SK-N-SH (cell line): ENCODE data around the gene PPP1R9A. TPM values are rescaled to one million over a fixed set of nuclear protein-coding genes. Genes with fewer than 3 reads are reported as not detected.

Source experiments
- CTCF ChIA-PET: fragments of 300-600, 350-600 bp; formaldehyde crosslinking; extraction: SDS; loops from one replicate; lab custom pipeline; 2021; lab: Yijun Ruan, JAX
- POLR2A ChIA-PET: fragments of 350-600 bp; sonication (Branson Sonifier 250); formaldehyde crosslinking; extraction: SDS; loops from one replicate; lab custom pipeline; 2020; ENCODE audit warnings: antibody characterized with exemption, inconsistent platforms; lab: Yijun Ruan, JAX
- DNase-seq: peaks from one replicate; pipeline ENCODE4 v3.0.0; 2012
- H2AFZ ChIP-seq: fragments of 200-600 bp; sonication (generic); 2 replicates; pipeline ENCODE4 v1.8.1; 2016; ENCODE audit warnings: antibody characterized with exemption, mild to moderate bottlenecking, low read depth
- H3F3A ChIP-seq: fragments of 200-600 bp; sonication (generic); replicated peaks from 2 replicates; pipeline ENCODE3; 2016; ENCODE audit warnings: antibody characterized with exemption, mild to moderate bottlenecking; ENCODE audit not compliant: insufficient read depth
- H3K27ac ChIP-seq, 2 experiments: fragments of 200-500 bp in 1 of 2; fragments of 200-600 bp in 1 of 2; sonication (Bioruptor generic) in 1 of 2; sonication (generic), shearing (Covaris generic) in 1 of 2; 2 replicates each; pipeline versions ENCODE4 v1.5.1 to v1.6.1; 2014 to 2016; ENCODE audit warnings: low read depth in 2 of 2, inconsistent platforms in 1 of 2, low read length in 1 of 2, mild to moderate bottlenecking in 1 of 2, mixed read lengths in 1 of 2
- H3K27me3 ChIP-seq: fragments of 200-600 bp; sonication (generic), shearing (Covaris generic); 2 replicates; pipeline ENCODE4 v1.6.1; 2016; ENCODE audit warnings: mixed run types; ENCODE audit not compliant: insufficient read depth
- H3K36me3 ChIP-seq, 2 experiments: fragments of 200-500 bp in 1 of 2; fragments of 200-600 bp in 1 of 2; sonication (Bioruptor generic) in 1 of 2; sonication (generic) in 1 of 2; replicated peaks in 1 of 2; 2 replicates each; pipeline versions ENCODE3 to v1.5.1; 2014 to 2016; ENCODE audit warnings: low read length in 1 of 2, mild to moderate bottlenecking in 1 of 2; ENCODE audit not compliant: insufficient read depth in 2 of 2, control insufficient read depth in 1 of 2
- H3K4me1 ChIP-seq, 2 experiments: fragments of 200-500 bp in 1 of 2; fragments of 200-600 bp in 1 of 2; sonication (Bioruptor generic) in 1 of 2; sonication (generic), shearing (Covaris generic) in 1 of 2; 2 replicates each; pipeline versions ENCODE4 v1.5.1 to v1.6.1; 2014 to 2016; ENCODE audit warnings: low read depth in 1 of 2, low read length in 1 of 2, mixed run types in 1 of 2; ENCODE audit not compliant: insufficient read depth in 2 of 2, control insufficient read depth in 1 of 2
- H3K4me2 ChIP-seq: fragments of 200-600 bp; sonication (generic), shearing (Covaris generic); 2 replicates; pipeline ENCODE4 v1.6.1; 2017; ENCODE audit warnings: mixed run types
- H3K4me3 ChIP-seq, 2 experiments: fragments of 200-500 bp in 1 of 2; fragments of 200-600 bp in 1 of 2; sonication (Bioruptor generic) in 1 of 2; sonication (generic), shearing (Covaris generic) in 1 of 2; 2 replicates each; pipeline versions ENCODE4 v1.5.1 to v1.8.1; 2014 to 2016; ENCODE audit warnings: low read depth in 2 of 2, inconsistent platforms in 1 of 2, low read length in 1 of 2, mild to moderate bottlenecking in 1 of 2, mixed read lengths in 1 of 2, moderate library complexity in 1 of 2
- H3K79me2 ChIP-seq: fragments of 200-600 bp; sonication (generic); 2 replicates; pipeline ENCODE4 v1.8.1; 2017; ENCODE audit warnings: mild to moderate bottlenecking; ENCODE audit not compliant: insufficient read depth
- H3K9ac ChIP-seq: fragments of 200-600 bp; sonication (generic); 2 replicates; pipeline ENCODE4 v1.6.1; 2017; ENCODE audit warnings: mixed run types
- H3K9me2 ChIP-seq: fragments of 200-600 bp; sonication (generic); 2 replicates; pipeline ENCODE4 v1.6.1; 2017; ENCODE audit warnings: mixed run types
- H3K9me3 ChIP-seq: fragments of 200-600 bp; sonication (generic); 2 replicates; pipeline ENCODE4 v1.6.1; 2017; ENCODE audit warnings: mixed run types, mild to moderate bottlenecking, moderate library complexity
- H4K20me1 ChIP-seq: fragments of 200-600 bp; sonication (generic); 2 replicates; pipeline ENCODE4 v1.6.1; 2017; ENCODE audit warnings: mild to moderate bottlenecking, mixed run types; ENCODE audit not compliant: insufficient read depth
- EP300 ChIP-seq, 2 experiments: IDR thresholded peaks; 2 replicates each; pipeline versions ENCODE4 v1.4.0 to v1.6.1; 2012; ENCODE audit warnings: borderline replicate concordance in 1 of 2, low read depth in 1 of 2, low read length in 1 of 2
- FOSL2 ChIP-seq: IDR thresholded peaks from 2 replicates; pipeline ENCODE4 v1.4.0; 2012; ENCODE audit warnings: low read depth, mild to moderate bottlenecking, moderate library complexity, borderline replicate concordance
- FOXJ3 ChIP-seq: sonication (generic); formaldehyde crosslinking; IDR thresholded peaks from 2 replicates; pipeline ENCODE4 v1.5.1; 2020; ENCODE audit warnings: mild to moderate bottlenecking, missing genetic modification reagents
- GABPA ChIP-seq: IDR thresholded peaks from 2 replicates; pipeline ENCODE4 v1.4.0; 2012; ENCODE audit warnings: low read depth, mild to moderate bottlenecking
- GATA2 ChIP-seq: sonication (generic); formaldehyde crosslinking; IDR thresholded peaks from 2 replicates; pipeline ENCODE4 v1.5.0; 2020; ENCODE audit warnings: mild to moderate bottlenecking, missing genetic modification reagents
- MEF2A ChIP-seq: IDR thresholded peaks from 2 replicates; pipeline ENCODE4 v1.4.0; 2012; ENCODE audit warnings: low read depth, borderline replicate concordance
- MXI1 ChIP-seq: IDR thresholded peaks from 2 replicates; pipeline ENCODE4 v1.6.1; 2012; ENCODE audit warnings: mild to moderate bottlenecking, low read depth, low read length, improper control_type of control experiment
- NFIC ChIP-seq: IDR thresholded peaks from 2 replicates; pipeline ENCODE4 v1.4.0; 2012; ENCODE audit warnings: borderline replicate concordance
- NRF1 ChIP-seq: IDR thresholded peaks from 2 replicates; pipeline ENCODE4 v1.6.1; 2012; ENCODE audit warnings: low read depth, mild to moderate bottlenecking, low read length
- POLR2AphosphoS5 ChIP-seq: IDR thresholded peaks from 2 replicates; pipeline ENCODE4 v1.6.1; 2012; ENCODE audit warnings: low read depth, low read length
- RAD21 ChIP-seq: IDR thresholded peaks from 2 replicates; pipeline ENCODE4 v1.6.1; 2012; ENCODE audit warnings: mild to moderate bottlenecking, low read length
- RCOR1 ChIP-seq: fragments of 150-350 bp; IDR thresholded peaks from 2 replicates; pipeline ENCODE4 v1.6.1; 2017; ENCODE audit warnings: antibody characterized with exemption, low read length
- RFX5 ChIP-seq: IDR thresholded peaks from 2 replicates; pipeline ENCODE4 v1.6.1; 2012; ENCODE audit warnings: mild to moderate bottlenecking, improper control_type of control experiment, low read length
- TAF1 ChIP-seq: IDR thresholded peaks from 2 replicates; pipeline ENCODE4 v1.6.1; 2012; ENCODE audit warnings: low read depth, mild to moderate bottlenecking, low read length, moderate library complexity, borderline replicate concordance
- TCF12 ChIP-seq: IDR thresholded peaks from 2 replicates; pipeline ENCODE4 v1.4.0; 2012
- WGBS: methylation state at CpG from one replicate; pipeline ENCODE4 v1.1.6; 2017; ENCODE audit warnings: low lambda C conversion rate; 5-methylcytosine and 5-hydroxymethylcytosine counted together
- polyA plus RNA-seq, 3 experiments: library from polyadenylated mRNA; depleted of rRNA; stranded (reverse); fragments of >200 nt; gene quantifications; 2 replicates each; pipeline ENCODE4 v1.2.3, GENCODE V29; 2012
- TF ChIP-seq, protein P1 (sequence below): IDR thresholded peaks from 2 replicates; pipeline ENCODE4 v1.4.0; 2012; ENCODE audit warnings: low read depth, borderline replicate concordance
- TF ChIP-seq, protein P2 (sequence below): IDR thresholded peaks from 2 replicates; pipeline ENCODE4 v1.4.0; 2012; ENCODE audit warnings: low read depth, borderline replicate concordance
- TF ChIP-seq, protein P3 (sequence below): fragments of 200-600 bp; sonication (generic); IDR thresholded peaks from 2 replicates; pipeline ENCODE4 v1.6.1; 2017; ENCODE audit warnings: antibody characterized with exemption, mild to moderate bottlenecking, moderate library complexity

Gene PPP1R9A
- polyA plus RNA-seq, 1 of the 3 experiments (the other 2 are of a cell fraction) = 0.30 TPM

DNA sequence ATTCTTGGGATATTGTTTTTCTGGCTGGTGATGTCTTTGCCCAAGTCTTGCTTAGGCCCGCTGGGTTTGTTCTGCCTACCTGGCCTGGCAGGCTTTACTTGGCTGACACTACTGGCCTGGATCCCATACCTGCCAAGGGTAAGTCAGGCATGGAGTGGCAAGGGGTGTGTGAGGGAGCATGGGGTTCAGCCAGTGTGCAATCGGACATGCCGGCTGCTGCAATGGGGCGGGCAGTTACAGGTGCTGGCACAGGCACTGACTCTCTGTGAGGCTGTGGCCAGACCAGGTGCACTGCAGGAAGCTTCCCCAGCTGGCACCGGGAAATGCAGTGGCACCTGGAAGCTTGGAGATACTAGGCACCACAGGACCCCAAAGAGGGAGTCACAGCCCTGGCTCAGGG, 248.6 kb downstream of the PPP1R9A start:
- Histone ChIP-seq H3K9me2 (no peaks in the 10 kb centered on the region), H3K4me1 (no peaks in the 10 kb centered on the region), H3K36me3 (no peaks in the 10 kb centered on the region), H3K27ac (no peak overlapping the region), H2AFZ (no peak overlapping the region), H4K20me1 (no peaks in the 10 kb centered on the region), H3K9me3 (no peaks in the 10 kb centered on the region), H3K79me2 (no peaks in the 10 kb centered on the region), H3F3A (no peaks in the 10 kb centered on the region), H3K9ac (no peak overlapping the region), H3K27me3 (no peaks in the 10 kb centered on the region; the same call in 1 of the 2 replicates), H3K4me2 (no peak overlapping the region), H3K4me3 (no peak overlapping the region)
- POLR2A ChIA-PET = no interaction called here
- DNase-seq = no peak
- 48% methylated on average over 5 of the region's 5 CpGs for whole genome bisulfite sequencing
- no peak for TF ChIP-seq FOXJ3 (CRISPR knock-in tag)
- TF ChIP-seq MXI1 = no peak
- CTCF ChIA-PET = interaction anchor here (1.3 kb wide), 1 partner anchor 9 kb away, joined by 3 read pairs; no protein-coding TSS in a partner anchor

DNA sequence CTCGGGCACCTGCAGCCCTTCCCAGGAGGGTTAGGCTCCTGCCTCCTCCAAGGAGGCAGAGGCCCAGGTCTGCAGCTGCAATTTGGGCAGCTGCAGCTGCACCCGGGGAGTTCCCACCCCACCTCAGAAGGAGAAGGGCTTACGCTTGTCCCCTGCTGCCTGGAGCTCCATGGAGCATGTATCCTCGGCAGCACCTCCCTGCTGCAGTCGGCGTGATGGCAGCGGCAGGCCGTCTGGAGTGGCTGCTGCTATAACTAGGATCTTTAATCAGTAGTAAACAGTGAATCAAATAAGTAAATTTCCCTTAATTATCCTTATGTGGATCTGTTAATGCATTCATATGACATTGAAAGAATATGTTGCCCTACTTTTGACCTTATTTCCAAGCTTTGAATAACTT, 250.0 kb downstream of the PPP1R9A start:
- CTCF ChIA-PET = no interaction called here
- no peak for TF ChIP-seq GABPA
- TF ChIP-seq GATA2 (CRISPR knock-in tag) = no peak
- no peak for TF ChIP-seq EP300 (IDR thresholded peaks at IDR 0.05; ENCODE audit: borderline replicate concordance in 1 of 2, low read depth in 1 of 2, low read length in 1 of 2)
- TF ChIP-seq RAD21 = no peak
- TF ChIP-seq NFIC = no peak
- no peak for TF ChIP-seq MEF2A
- no peak for TF ChIP-seq MXI1
- no peak for TF ChIP-seq NRF1
- TF ChIP-seq, protein P1, sequence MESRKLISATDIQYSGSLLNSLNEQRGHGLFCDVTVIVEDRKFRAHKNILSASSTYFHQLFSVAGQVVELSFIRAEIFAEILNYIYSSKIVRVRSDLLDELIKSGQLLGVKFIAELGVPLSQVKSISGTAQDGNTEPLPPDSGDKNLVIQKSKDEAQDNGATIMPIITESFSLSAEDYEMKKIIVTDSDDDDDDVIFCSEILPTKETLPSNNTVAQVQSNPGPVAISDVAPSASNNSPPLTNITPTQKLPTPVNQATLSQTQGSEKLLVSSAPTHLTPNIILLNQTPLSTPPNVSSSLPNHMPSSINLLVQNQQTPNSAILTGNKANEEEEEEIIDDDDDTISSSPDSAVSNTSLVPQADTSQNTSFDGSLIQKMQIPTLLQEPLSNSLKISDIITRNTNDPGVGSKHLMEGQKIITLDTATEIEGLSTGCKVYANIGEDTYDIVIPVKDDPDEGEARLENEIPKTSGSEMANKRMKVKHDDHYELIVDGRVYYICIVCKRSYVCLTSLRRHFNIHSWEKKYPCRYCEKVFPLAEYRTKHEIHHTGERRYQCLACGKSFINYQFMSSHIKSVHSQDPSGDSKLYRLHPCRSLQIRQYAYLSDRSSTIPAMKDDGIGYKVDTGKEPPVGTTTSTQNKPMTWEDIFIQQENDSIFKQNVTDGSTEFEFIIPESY = no peak
- TF ChIP-seq RCOR1 = no peak
- TF ChIP-seq, all 33 proteins: peak for 0
- Histone ChIP-seq H4K20me1 (no peaks in the 10 kb centered on the region), H2AFZ (no peak overlapping the region), H3K27me3 (no peaks in the 10 kb centered on the region), H3K79me2 (no peaks in the 10 kb centered on the region), H3F3A (no peaks in the 10 kb centered on the region), H3K4me1 (no peaks in the 10 kb centered on the region), H3K4me3 (no peak overlapping the region), H3K36me3 (no peaks in the 10 kb centered on the region), H3K4me2 (no peak overlapping the region), H3K9me3 (no peaks in the 10 kb centered on the region), H3K9me2 (no peaks in the 10 kb centered on the region), H3K27ac (no peak overlapping the region), H3K9ac (no peak overlapping the region)
- WGBS = 37% methylated on average over 8 of the region's 8 CpGs
- DNase-seq = peak; percentile 3
- POLR2A ChIA-PET = no interaction called here

DNA sequence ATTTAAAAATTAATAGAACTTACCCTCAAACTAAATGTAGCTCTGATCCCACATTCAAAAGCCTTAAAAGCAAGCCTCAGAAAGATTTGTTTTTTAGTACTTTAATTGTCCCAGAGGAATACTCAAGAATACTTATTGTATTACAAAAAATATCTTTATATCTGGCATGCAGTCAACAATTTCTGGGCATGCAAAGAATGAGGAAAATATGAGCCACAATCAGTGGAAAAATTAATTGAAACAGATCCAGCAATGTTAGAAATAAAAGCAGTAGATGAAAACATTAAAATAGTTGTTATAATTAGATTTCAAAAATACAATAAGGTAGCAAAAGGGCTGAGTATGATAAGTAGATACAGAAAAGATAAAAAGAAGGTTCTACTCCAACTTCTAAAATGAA, 262.3 kb downstream of the PPP1R9A start:
- no peaks in the 10 kb centered on the region for H3F3A ChIP-seq
- no peak overlapping the region for H3K27ac ChIP-seq
- no peak overlapping the region for H3K4me2 ChIP-seq
- no peaks in the 10 kb centered on the region for H3K9me3 ChIP-seq
- H3K4me3 ChIP-seq = no peak overlapping the region
- H3K27me3 ChIP-seq = no peaks in the 10 kb centered on the region
- no peak overlapping the region for H3K9ac ChIP-seq
- 0 out of 2 replicates have a peak, but pooled peaks cover 5% of the 10 kb centered on the region for H3K9me2 ChIP-seq
- ChIA-PET POLR2A (no interaction called here), CTCF (interaction anchor here (1.3 kb wide), 1 partner anchor 28 kb away, joined by 3 read pairs; no protein-coding TSS in a partner anchor)
- no peaks in the 10 kb centered on the region for H3K4me1 ChIP-seq
- no peaks in the 10 kb centered on the region for H3K36me3 ChIP-seq
- no peaks in the 10 kb centered on the region for H3K79me2 ChIP-seq
- no peak for DNase-seq
- no peaks in the 10 kb centered on the region for H4K20me1 ChIP-seq
- H2AFZ ChIP-seq = no peak overlapping the region
- TF ChIP-seq, protein P2, sequence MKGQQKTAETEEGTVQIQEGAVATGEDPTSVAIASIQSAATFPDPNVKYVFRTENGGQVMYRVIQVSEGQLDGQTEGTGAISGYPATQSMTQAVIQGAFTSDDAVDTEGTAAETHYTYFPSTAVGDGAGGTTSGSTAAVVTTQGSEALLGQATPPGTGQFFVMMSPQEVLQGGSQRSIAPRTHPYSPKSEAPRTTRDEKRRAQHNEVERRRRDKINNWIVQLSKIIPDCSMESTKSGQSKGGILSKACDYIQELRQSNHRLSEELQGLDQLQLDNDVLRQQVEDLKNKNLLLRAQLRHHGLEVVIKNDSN = no peak
- TF ChIP-seq RFX5 (no peak), FOXJ3 (CRISPR knock-in tag) (no peak), RAD21 (no peak), FOSL2 (no peak), GATA2 (CRISPR knock-in tag) (no peak), TCF12 (no peak), POLR2AphosphoS5 (no peak), NFIC (no peak), TAF1 (no peak), NRF1 (no peak)
- TF ChIP-seq, protein P3, sequence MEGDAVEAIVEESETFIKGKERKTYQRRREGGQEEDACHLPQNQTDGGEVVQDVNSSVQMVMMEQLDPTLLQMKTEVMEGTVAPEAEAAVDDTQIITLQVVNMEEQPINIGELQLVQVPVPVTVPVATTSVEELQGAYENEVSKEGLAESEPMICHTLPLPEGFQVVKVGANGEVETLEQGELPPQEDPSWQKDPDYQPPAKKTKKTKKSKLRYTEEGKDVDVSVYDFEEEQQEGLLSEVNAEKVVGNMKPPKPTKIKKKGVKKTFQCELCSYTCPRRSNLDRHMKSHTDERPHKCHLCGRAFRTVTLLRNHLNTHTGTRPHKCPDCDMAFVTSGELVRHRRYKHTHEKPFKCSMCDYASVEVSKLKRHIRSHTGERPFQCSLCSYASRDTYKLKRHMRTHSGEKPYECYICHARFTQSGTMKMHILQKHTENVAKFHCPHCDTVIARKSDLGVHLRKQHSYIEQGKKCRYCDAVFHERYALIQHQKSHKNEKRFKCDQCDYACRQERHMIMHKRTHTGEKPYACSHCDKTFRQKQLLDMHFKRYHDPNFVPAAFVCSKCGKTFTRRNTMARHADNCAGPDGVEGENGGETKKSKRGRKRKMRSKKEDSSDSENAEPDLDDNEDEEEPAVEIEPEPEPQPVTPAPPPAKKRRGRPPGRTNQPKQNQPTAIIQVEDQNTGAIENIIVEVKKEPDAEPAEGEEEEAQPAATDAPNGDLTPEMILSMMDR = no peak
